ENCODE data around the gene KLF7.

Gene KLF7

DNA sequence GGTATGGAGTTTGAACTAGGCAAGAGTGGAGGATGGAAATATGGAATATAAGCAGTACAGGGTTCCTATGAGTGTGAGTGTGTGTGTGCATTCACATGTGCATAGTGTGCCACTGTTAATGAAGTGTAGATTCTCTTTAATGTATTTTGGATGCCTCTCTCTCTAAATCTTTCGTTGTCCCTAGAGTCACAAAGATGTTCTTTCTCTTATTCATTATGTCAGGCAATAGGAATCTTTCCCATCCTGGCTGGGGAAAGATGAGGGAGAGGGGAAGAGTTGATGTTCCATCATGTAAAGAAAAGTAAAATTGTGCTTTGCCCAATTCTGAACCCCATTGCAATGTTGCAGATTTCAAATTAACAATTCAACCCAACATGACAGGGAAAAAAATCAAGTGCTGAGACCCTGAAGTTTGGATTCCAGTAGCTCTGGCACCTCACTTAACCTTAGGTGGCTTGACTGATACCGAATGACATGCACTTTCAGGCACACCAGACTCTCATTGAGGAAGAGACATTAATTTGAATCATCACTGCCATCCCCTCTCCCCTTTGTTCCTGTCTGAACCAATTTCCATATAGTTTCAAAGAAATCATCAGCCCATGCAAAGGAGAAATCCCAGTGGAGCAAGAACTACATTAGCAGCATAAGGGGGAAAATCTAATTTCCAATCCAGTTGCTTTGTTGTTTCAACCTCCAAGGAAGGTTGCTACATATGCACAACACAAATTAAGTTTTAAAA is 28.0 kb downstream of the KLF7 start:
- TF ChIP-seq CTCF (IDR thresholded peaks at IDR 0.05; ENCODE audit: unreplicated experiment in 3 of 3), result no peak
- no peaks in the 10 kb centered on the region for H3K9me3 Mint-ChIP-seq
- H3K4me1 Mint-ChIP-seq, result peaks cover 69% of the 10 kb centered on the region
- H3K36me3 Mint-ChIP-seq (ENCODE audit: low read depth), result peaks cover 9% of the 10 kb centered on the region
- no peaks in the 10 kb centered on the region for H3K27me3 Mint-ChIP-seq (ENCODE audit: low read depth)
- H3K27ac Mint-ChIP-seq, result peak overlapping the region; percentile 85 to 91 (median 89)
- no peak overlapping the region for H3K4me3 Mint-ChIP-seq

DNA sequence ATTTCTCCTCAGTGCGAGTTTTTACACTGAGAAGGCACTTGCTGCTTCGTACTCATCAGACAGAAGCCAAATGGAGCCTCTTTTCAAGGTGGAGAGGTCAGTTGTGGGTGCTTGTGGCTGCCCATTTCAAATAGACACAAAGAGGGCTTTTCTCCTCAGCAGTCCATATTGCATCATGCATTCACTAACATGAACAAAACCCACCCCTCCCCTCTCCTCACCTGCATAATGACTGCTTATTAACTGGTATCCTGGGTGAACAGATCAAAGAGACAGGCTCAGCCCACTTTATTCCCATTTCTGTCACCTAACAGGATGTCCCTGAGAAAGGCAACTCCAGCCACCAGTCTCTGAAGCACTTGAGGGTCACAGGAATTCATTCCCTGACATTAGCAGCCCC is 28.9 kb downstream of the KLF7 start:
- H3K27ac Mint-ChIP-seq, result peak overlapping the region; percentile 85 to 91 (median 89)
- H3K27me3 Mint-ChIP-seq (ENCODE audit: low read depth), result no peaks in the 10 kb centered on the region
- H3K36me3 Mint-ChIP-seq (ENCODE audit: low read depth), result peaks cover 10% of the 10 kb centered on the region
- peaks cover 67% of the 10 kb centered on the region for H3K4me1 Mint-ChIP-seq
- no peaks in the 10 kb centered on the region for H3K9me3 Mint-ChIP-seq
- TF ChIP-seq CTCF (IDR thresholded peaks at IDR 0.05; ENCODE audit: unreplicated experiment in 3 of 3), result no peak
- no peak overlapping the region for H3K4me3 Mint-ChIP-seq

GRCh38 chr2:207135801-207136457 is 29.8 kb downstream of the KLF7 start:
- H3K4me1 Mint-ChIP-seq, result peaks cover 64% of the 10 kb centered on the region
- H3K36me3 Mint-ChIP-seq (ENCODE audit: low read depth), result peaks cover 19% of the 10 kb centered on the region
- H3K27ac Mint-ChIP-seq, result peak overlapping the region; percentile 62 to 89 (median 84)
- no peaks in the 10 kb centered on the region for H3K27me3 Mint-ChIP-seq (ENCODE audit: low read depth)
- H3K9me3 Mint-ChIP-seq, result no peaks in the 10 kb centered on the region
- no peak for TF ChIP-seq CTCF (IDR thresholded peaks at IDR 0.05; ENCODE audit: unreplicated experiment in 3 of 3)
- H3K4me3 Mint-ChIP-seq, result peak overlapping the region in 1 of 3 experiments; percentile 12

- peaks cover 21% of the 10 kb centered on the region for H3K36me3 Mint-ChIP-seq (ENCODE audit: low read depth)
- TF ChIP-seq CTCF (IDR thresholded peaks at IDR 0.05; ENCODE audit: unreplicated experiment in 3 of 3), result no peak
- peak overlapping the region in 2 of 3 experiments; percentile 84 to 89 for H3K27ac Mint-ChIP-seq
- no peak overlapping the region for H3K4me3 Mint-ChIP-seq
- H3K9me3 Mint-ChIP-seq, result no peaks in the 10 kb centered on the region
- no peaks in the 10 kb centered on the region for H3K27me3 Mint-ChIP-seq (ENCODE audit: low read depth)
- peaks cover 60% of the 10 kb centered on the region for H3K4me1 Mint-ChIP-seq
These were observed 30.4 kb downstream of the KLF7 start for GRCh38 chr2:207135340-207135739.

DNA sequence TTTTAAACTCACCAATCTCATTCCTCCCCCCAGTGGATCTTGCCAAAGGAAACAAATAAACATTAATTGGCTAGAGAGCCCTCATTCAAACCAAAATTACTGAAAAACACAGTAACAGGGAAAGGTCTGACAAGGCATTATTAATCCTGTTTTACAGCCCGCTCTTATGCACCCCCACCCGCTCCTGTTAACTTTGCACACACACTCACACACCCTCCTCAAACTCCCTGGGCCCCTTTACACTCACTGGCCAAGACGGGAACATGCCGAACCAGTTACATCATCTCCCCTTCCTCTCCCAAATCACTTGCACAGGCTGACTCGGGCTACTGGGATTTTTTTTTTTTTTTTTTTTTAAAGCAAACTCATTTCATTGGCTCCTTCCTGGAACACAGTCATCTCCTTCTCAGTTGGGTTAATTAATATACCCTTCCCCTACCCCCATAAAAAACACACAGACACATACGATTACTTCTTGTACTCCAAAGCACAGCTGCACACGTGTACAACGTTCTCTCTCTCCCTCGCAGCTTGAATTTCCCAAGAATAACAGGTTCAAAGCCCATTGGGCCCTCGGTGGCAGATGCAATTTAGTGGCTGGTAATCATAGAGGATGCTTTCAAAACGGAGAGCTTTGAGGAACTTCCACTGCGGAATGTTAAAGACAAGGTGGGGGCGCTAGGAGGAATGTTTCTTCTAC is 31.8 kb downstream of the KLF7 start:
- Mint-ChIP-seq H3K27me3 (ENCODE audit: low read depth) (no peaks in the 10 kb centered on the region), H3K27ac (peak overlapping the region; percentile 88 to 90 (median 89)), H3K9me3 (peaks cover 8% of the 10 kb centered on the region), H3K4me3 (peak overlapping the region; percentile 41 to 67 (median 59)), H3K4me1 (peaks cover 57% of the 10 kb centered on the region), H3K36me3 (ENCODE audit: low read depth) (peaks cover 34% of the 10 kb centered on the region)
- no peak for TF ChIP-seq CTCF (IDR thresholded peaks at IDR 0.05; ENCODE audit: unreplicated experiment in 3 of 3)
